SK-N-SH (cell line): ENCODE measurements around the gene ZNF438. TPM values are rescaled to one million over a fixed set of nuclear protein-coding genes. Genes with fewer than 3 reads are reported as not detected.

Experiments used
- CTCF ChIA-PET: fragments of 300-600, 350-600 bp; formaldehyde crosslinking; extraction: SDS; loops from one replicate; lab custom pipeline; 2021; lab: Yijun Ruan, JAX
- POLR2A ChIA-PET: fragments of 350-600 bp; sonication (Branson Sonifier 250); formaldehyde crosslinking; extraction: SDS; loops from one replicate; lab custom pipeline; 2020; ENCODE audit warnings: antibody characterized with exemption, inconsistent platforms; lab: Yijun Ruan, JAX
- DNase-seq: peaks from one replicate; pipeline ENCODE4 v3.0.0; 2012
- H2AFZ ChIP-seq: fragments of 200-600 bp; sonication (generic); 2 replicates; pipeline ENCODE4 v1.8.1; 2016; ENCODE audit warnings: antibody characterized with exemption, mild to moderate bottlenecking, low read depth
- H3F3A ChIP-seq: fragments of 200-600 bp; sonication (generic); replicated peaks from 2 replicates; pipeline ENCODE3; 2016; ENCODE audit warnings: antibody characterized with exemption, mild to moderate bottlenecking; ENCODE audit not compliant: insufficient read depth
- H3K27ac ChIP-seq, 2 experiments: fragments of 200-500 bp in 1 of 2; fragments of 200-600 bp in 1 of 2; sonication (Bioruptor generic) in 1 of 2; sonication (generic), shearing (Covaris generic) in 1 of 2; 2 replicates each; pipeline versions ENCODE4 v1.5.1 to v1.6.1; 2014 to 2016; ENCODE audit warnings: low read depth in 2 of 2, inconsistent platforms in 1 of 2, low read length in 1 of 2, mild to moderate bottlenecking in 1 of 2, mixed read lengths in 1 of 2
- H3K27me3 ChIP-seq: fragments of 200-600 bp; sonication (generic), shearing (Covaris generic); 2 replicates; pipeline ENCODE4 v1.6.1; 2016; ENCODE audit warnings: mixed run types; ENCODE audit not compliant: insufficient read depth
- H3K36me3 ChIP-seq, 2 experiments: fragments of 200-500 bp in 1 of 2; fragments of 200-600 bp in 1 of 2; sonication (Bioruptor generic) in 1 of 2; sonication (generic) in 1 of 2; replicated peaks in 1 of 2; 2 replicates each; pipeline versions ENCODE3 to v1.5.1; 2014 to 2016; ENCODE audit warnings: low read length in 1 of 2, mild to moderate bottlenecking in 1 of 2; ENCODE audit not compliant: insufficient read depth in 2 of 2, control insufficient read depth in 1 of 2
- H3K4me1 ChIP-seq, 2 experiments: fragments of 200-500 bp in 1 of 2; fragments of 200-600 bp in 1 of 2; sonication (Bioruptor generic) in 1 of 2; sonication (generic), shearing (Covaris generic) in 1 of 2; 2 replicates each; pipeline versions ENCODE4 v1.5.1 to v1.6.1; 2014 to 2016; ENCODE audit warnings: low read depth in 1 of 2, low read length in 1 of 2, mixed run types in 1 of 2; ENCODE audit not compliant: insufficient read depth in 2 of 2, control insufficient read depth in 1 of 2
- H3K4me2 ChIP-seq: fragments of 200-600 bp; sonication (generic), shearing (Covaris generic); 2 replicates; pipeline ENCODE4 v1.6.1; 2017; ENCODE audit warnings: mixed run types
- H3K4me3 ChIP-seq, 2 experiments: fragments of 200-500 bp in 1 of 2; fragments of 200-600 bp in 1 of 2; sonication (Bioruptor generic) in 1 of 2; sonication (generic), shearing (Covaris generic) in 1 of 2; 2 replicates each; pipeline versions ENCODE4 v1.5.1 to v1.8.1; 2014 to 2016; ENCODE audit warnings: low read depth in 2 of 2, inconsistent platforms in 1 of 2, low read length in 1 of 2, mild to moderate bottlenecking in 1 of 2, mixed read lengths in 1 of 2, moderate library complexity in 1 of 2
- H3K79me2 ChIP-seq: fragments of 200-600 bp; sonication (generic); 2 replicates; pipeline ENCODE4 v1.8.1; 2017; ENCODE audit warnings: mild to moderate bottlenecking; ENCODE audit not compliant: insufficient read depth
- H3K9ac ChIP-seq: fragments of 200-600 bp; sonication (generic); 2 replicates; pipeline ENCODE4 v1.6.1; 2017; ENCODE audit warnings: mixed run types
- H3K9me2 ChIP-seq: fragments of 200-600 bp; sonication (generic); 2 replicates; pipeline ENCODE4 v1.6.1; 2017; ENCODE audit warnings: mixed run types
- H3K9me3 ChIP-seq: fragments of 200-600 bp; sonication (generic); 2 replicates; pipeline ENCODE4 v1.6.1; 2017; ENCODE audit warnings: mixed run types, mild to moderate bottlenecking, moderate library complexity
- H4K20me1 ChIP-seq: fragments of 200-600 bp; sonication (generic); 2 replicates; pipeline ENCODE4 v1.6.1; 2017; ENCODE audit warnings: mild to moderate bottlenecking, mixed run types; ENCODE audit not compliant: insufficient read depth
- CHD2 ChIP-seq: fragments of 150-350 bp; IDR thresholded peaks from 2 replicates; pipeline ENCODE4 v1.6.1; 2018; ENCODE audit warnings: low read length; ENCODE audit not compliant: partially characterized antibody
- ELF1 ChIP-seq: IDR thresholded peaks from 2 replicates; pipeline ENCODE4 v1.4.0; 2012
- FOSL2 ChIP-seq: IDR thresholded peaks from 2 replicates; pipeline ENCODE4 v1.4.0; 2012; ENCODE audit warnings: low read depth, mild to moderate bottlenecking, moderate library complexity, borderline replicate concordance
- FOXJ3 ChIP-seq: sonication (generic); formaldehyde crosslinking; IDR thresholded peaks from 2 replicates; pipeline ENCODE4 v1.5.1; 2020; ENCODE audit warnings: mild to moderate bottlenecking, missing genetic modification reagents
- GATA2 ChIP-seq: sonication (generic); formaldehyde crosslinking; IDR thresholded peaks from 2 replicates; pipeline ENCODE4 v1.5.0; 2020; ENCODE audit warnings: mild to moderate bottlenecking, missing genetic modification reagents
- IRF3 ChIP-seq: fragments of 150-350 bp; IDR thresholded peaks from 2 replicates; pipeline ENCODE4 v1.6.1; 2016; ENCODE audit warnings: mild to moderate bottlenecking, low read depth, low read length
- MAX ChIP-seq: IDR thresholded peaks from 2 replicates; pipeline ENCODE4 v1.4.0; 2012; ENCODE audit warnings: low read depth
- MEF2A ChIP-seq: IDR thresholded peaks from 2 replicates; pipeline ENCODE4 v1.4.0; 2012; ENCODE audit warnings: low read depth, borderline replicate concordance
- NFIC ChIP-seq: IDR thresholded peaks from 2 replicates; pipeline ENCODE4 v1.4.0; 2012; ENCODE audit warnings: borderline replicate concordance
- NRF1 ChIP-seq: IDR thresholded peaks from 2 replicates; pipeline ENCODE4 v1.6.1; 2012; ENCODE audit warnings: low read depth, mild to moderate bottlenecking, low read length
- POLR2AphosphoS5 ChIP-seq: IDR thresholded peaks from 2 replicates; pipeline ENCODE4 v1.6.1; 2012; ENCODE audit warnings: low read depth, low read length
- RCOR1 ChIP-seq: fragments of 150-350 bp; IDR thresholded peaks from 2 replicates; pipeline ENCODE4 v1.6.1; 2017; ENCODE audit warnings: antibody characterized with exemption, low read length
- RXRA ChIP-seq: IDR thresholded peaks from 2 replicates; pipeline ENCODE4 v1.4.0; 2012; ENCODE audit warnings: low read depth, mild to moderate bottlenecking, borderline replicate concordance
- USF2 ChIP-seq: fragments of 150-350 bp; IDR thresholded peaks from 2 replicates; pipeline ENCODE4 v1.6.1; 2017; ENCODE audit warnings: antibody characterized with exemption, low read length, low read depth, borderline replicate concordance
- YY1 ChIP-seq: IDR thresholded peaks from 2 replicates; pipeline ENCODE4 v1.4.0; 2012; ENCODE audit warnings: low read depth, mild to moderate bottlenecking
- WGBS: methylation state at CpG from one replicate; pipeline ENCODE4 v1.1.6; 2017; ENCODE audit warnings: low lambda C conversion rate; 5-methylcytosine and 5-hydroxymethylcytosine counted together
- polyA plus RNA-seq, 3 experiments: library from polyadenylated mRNA; depleted of rRNA; stranded (reverse); fragments of >200 nt; gene quantifications; 2 replicates each; pipeline ENCODE4 v1.2.3, GENCODE V29; 2012

Gene ZNF438
- polyA plus RNA-seq, 1 of the 3 experiments (the other 2 are of a cell fraction), result 2.1 TPM

- Histone ChIP-seq H3F3A (peaks cover 12% of the 10 kb centered on the region), H4K20me1 (no peaks in the 10 kb centered on the region), H3K27me3 (no peaks in the 10 kb centered on the region), H3K4me2 (peak overlapping the region; percentile 79), H3K9ac (peak overlapping the region; percentile 93), H2AFZ (peak overlapping the region; percentile 77), H3K9me3 (no peaks in the 10 kb centered on the region), H3K9me2 (no peaks in the 10 kb centered on the region), H3K79me2 (peaks cover 6% of the 10 kb centered on the region; the same call in 1 of the 2 replicates), H3K27ac (peak overlapping the region; percentile 98), H3K4me1 (peaks cover 5 to 10% of the 10 kb centered on the region in 2 experiments; a peak in 3 of 4 replicates), H3K4me3 (peak overlapping the region; percentile 70 to 88), H3K36me3 (no peaks in the 10 kb centered on the region)
- DNase-seq, result no peak
- CTCF ChIA-PET, result interaction anchor here (0.5 to 3.5 kb wide), 13 partner anchors 9 to 777 kb away, joined by 3 to 27 read pairs (median 3); no protein-coding TSS in a partner anchor
- no peak for TF ChIP-seq MEF2A
- TF ChIP-seq NFIC, result no peak
- TF ChIP-seq USF2, result no peak
- no peak for TF ChIP-seq YY1
- TF ChIP-seq CHD2, result no peak
- no peak for TF ChIP-seq MAX
- TF ChIP-seq FOSL2, result no peak
- POLR2A ChIA-PET, result interaction anchor here (1.6 to 1.7 kb wide), 2 partner anchors 103 to 246 kb away, joined by 6 to 7 read pairs; no protein-coding TSS in a partner anchor
- 13% methylated on average over 5 of the region's 5 CpGs for WGBS
These were observed 484 bp downstream of the ZNF438 start for GRCh38 chr10:31031205-31031557.

- no peak for DNase-seq
- peaks cover 5 to 10% of the 10 kb centered on the region in 2 experiments; a peak in 3 of 4 replicates for H3K4me1 ChIP-seq
- peak overlapping the region; percentile 98 for H3K27ac ChIP-seq
- ChIA-PET CTCF (interaction anchor here (0.5 to 3.5 kb wide), 9 partner anchors 9 to 778 kb away, joined by 3 to 27 read pairs (median 4); no protein-coding TSS in a partner anchor), POLR2A (no interaction called here)
- H3K9ac ChIP-seq, result peak overlapping the region; percentile 93; the same call in 1 of the 2 replicates
- no peaks in the 10 kb centered on the region for H3K27me3 ChIP-seq
- no peaks in the 10 kb centered on the region for H3K36me3 ChIP-seq
- peaks cover 12% of the 10 kb centered on the region for H3F3A ChIP-seq
- H4K20me1 ChIP-seq, result no peaks in the 10 kb centered on the region
- H3K4me2 ChIP-seq, result peak overlapping the region; percentile 79
- H3K4me3 ChIP-seq, result peak overlapping the region; percentile 70 to 88
- WGBS, result 88% methylated on average over 8 of the region's 8 CpGs
- H3K9me3 ChIP-seq, result no peaks in the 10 kb centered on the region
- TF ChIP-seq RXRA (no peak), YY1 (no peak)
- no peaks in the 10 kb centered on the region for H3K9me2 ChIP-seq
- peak overlapping the region; percentile 77 for H2AFZ ChIP-seq
- peaks cover 6% of the 10 kb centered on the region; the same call in 1 of the 2 replicates for H3K79me2 ChIP-seq
These were observed 865 bp downstream of the ZNF438 start for GRCh38 chr10:31030800-31031199.

GRCh38 chr10:31030260-31030659 lies 1.4 kb downstream of the ZNF438 start:
- no peak overlapping the region for H3K4me3 ChIP-seq
- no peak overlapping the region for H2AFZ ChIP-seq
- peaks cover 5 to 10% of the 10 kb centered on the region in 2 experiments; a peak in 3 of 4 replicates for H3K4me1 ChIP-seq
- H3K36me3 ChIP-seq, result no peaks in the 10 kb centered on the region
- WGBS, result 93% methylated on average over 8 of the region's 8 CpGs
- H3K27ac ChIP-seq, result no peak overlapping the region
- no peaks in the 10 kb centered on the region for H3K27me3 ChIP-seq
- CTCF ChIA-PET, result interaction anchor here (1.3 to 3.5 kb wide), 4 partner anchors 8 to 246 kb away, joined by 3 to 27 read pairs (median 6); no protein-coding TSS in a partner anchor
- H4K20me1 ChIP-seq, result no peaks in the 10 kb centered on the region
- peaks cover 12% of the 10 kb centered on the region for H3F3A ChIP-seq
- POLR2A ChIA-PET, result no interaction called here
- H3K79me2 ChIP-seq, result peaks cover 7% of the 10 kb centered on the region; the same call in 1 of the 2 replicates
- no peaks in the 10 kb centered on the region for H3K9me2 ChIP-seq
- no peaks in the 10 kb centered on the region for H3K9me3 ChIP-seq
- H3K9ac ChIP-seq, result no peak overlapping the region
- no peak for TF ChIP-seq POLR2AphosphoS5
- TF ChIP-seq GATA2 (CRISPR knock-in tag), result no peak
- TF ChIP-seq MEF2A, result no peak
- no peak for TF ChIP-seq NRF1
- no peak for TF ChIP-seq ELF1
- TF ChIP-seq CHD2, result no peak
- no peak for TF ChIP-seq IRF3
- TF ChIP-seq FOXJ3 (CRISPR knock-in tag), result no peak
- TF ChIP-seq RCOR1, result no peak
- TF ChIP-seq, all 33 proteins: peak for 0
- no peak for DNase-seq
- peak overlapping the region; percentile 79 for H3K4me2 ChIP-seq
